ENCODE measurements around the gene PEF1. TPM values are rescaled to one million over a fixed set of nuclear protein-coding genes. Genes with fewer than 3 reads are reported as not detected.

The PEF1 gene
- total and polyA plus RNA-seq, 2 donors (not counting 3 experiments of a cell fraction or from before 2014, with no cell fraction given), result 73.3 to 161 TPM

DNA sequence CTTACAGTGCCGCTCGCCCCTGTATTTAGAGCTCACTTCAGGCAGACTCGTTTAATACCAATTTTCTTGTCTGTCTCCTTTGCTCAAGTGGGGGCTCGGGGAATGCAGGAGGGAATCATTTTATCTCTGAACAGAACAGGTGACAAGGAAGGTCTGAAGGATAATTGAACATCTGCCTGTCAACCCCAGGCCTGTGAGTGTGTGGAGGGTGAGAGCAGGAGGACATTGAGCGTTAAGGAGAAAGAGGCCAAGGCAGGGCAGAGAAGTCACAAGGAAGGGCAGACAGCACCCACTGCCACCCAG is 9.7 kb upstream of the PEF1 start:
- no peaks in the 10 kb centered on the region for H3K36me3 ChIP-seq (ENCODE audit: control insufficient read depth in 2 of 2, extremely low read depth in 1 of 2, insufficient read depth in 2 of 2, low read length in 2 of 2)
- dilution Hi-C loops (cut with MboI; ENCODE audit: extremely low pct_ligation_motif_present, low sequenced_read_pairs), result no loop called here
- POLR2A ChIA-PET, result no interaction called here
- DNase-seq (ENCODE audit: low read depth, low spot score) (no peak), FAIRE-seq (no peak)
- no peak overlapping the region for H2AFZ ChIP-seq (ENCODE audit: low read depth, low read length)
- H3K27me3 ChIP-seq (ENCODE audit: control insufficient read depth in 2 of 2, insufficient read depth in 2 of 2, low read length in 2 of 2), result no peaks in the 10 kb centered on the region
- H3K4me2 ChIP-seq (ENCODE audit: insufficient read depth, low read length), result no peak overlapping the region
- no peak overlapping the region for H3K27ac ChIP-seq (ENCODE audit: insufficient read depth, low read depth, low read length)
- intact Hi-C loops (cut with micrococcal nuclease), result no loop called here
- H3K4me3 ChIP-seq (replicated peaks in 1 of 3; ENCODE audit: insufficient read depth in 1 of 3, low read depth in 1 of 3, low read length in 3 of 3), result no peak overlapping the region
- TF ChIP-seq FOS (IDR thresholded peaks at IDR 0.05; ENCODE audit: borderline replicate concordance, insufficient read depth, low read length) (no peak), POLR2AphosphoS5 (IDR thresholded peaks at IDR 0.05; ENCODE audit: insufficient read depth, low read depth, low read length) (no peak), JUN (IDR thresholded peaks at IDR 0.05; ENCODE audit: borderline replicate concordance, insufficient read depth, insufficient read length, low read depth) (no peak), EZH2 (IDR thresholded peaks at IDR 0.05; ENCODE audit: borderline replicate concordance, low read depth, low read length, severe bottlenecking) (no peak), POLR2A (IDR thresholded peaks at IDR 0.05; ENCODE audit: low read depth, low read length) (no peak), MYC (IDR thresholded peaks at IDR 0.05; ENCODE audit: low read depth, low read length) (no peak), GATA2 (IDR thresholded peaks at IDR 0.05; ENCODE audit: insufficient read depth, insufficient read length, low read depth, low read length) (no peak)
- TF ChIP-seq, protein P1, sequence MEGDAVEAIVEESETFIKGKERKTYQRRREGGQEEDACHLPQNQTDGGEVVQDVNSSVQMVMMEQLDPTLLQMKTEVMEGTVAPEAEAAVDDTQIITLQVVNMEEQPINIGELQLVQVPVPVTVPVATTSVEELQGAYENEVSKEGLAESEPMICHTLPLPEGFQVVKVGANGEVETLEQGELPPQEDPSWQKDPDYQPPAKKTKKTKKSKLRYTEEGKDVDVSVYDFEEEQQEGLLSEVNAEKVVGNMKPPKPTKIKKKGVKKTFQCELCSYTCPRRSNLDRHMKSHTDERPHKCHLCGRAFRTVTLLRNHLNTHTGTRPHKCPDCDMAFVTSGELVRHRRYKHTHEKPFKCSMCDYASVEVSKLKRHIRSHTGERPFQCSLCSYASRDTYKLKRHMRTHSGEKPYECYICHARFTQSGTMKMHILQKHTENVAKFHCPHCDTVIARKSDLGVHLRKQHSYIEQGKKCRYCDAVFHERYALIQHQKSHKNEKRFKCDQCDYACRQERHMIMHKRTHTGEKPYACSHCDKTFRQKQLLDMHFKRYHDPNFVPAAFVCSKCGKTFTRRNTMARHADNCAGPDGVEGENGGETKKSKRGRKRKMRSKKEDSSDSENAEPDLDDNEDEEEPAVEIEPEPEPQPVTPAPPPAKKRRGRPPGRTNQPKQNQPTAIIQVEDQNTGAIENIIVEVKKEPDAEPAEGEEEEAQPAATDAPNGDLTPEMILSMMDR (IDR thresholded peaks at IDR 0.05; ENCODE audit: extremely low read depth in 1 of 2, insufficient read depth in 1 of 2, low read depth in 1 of 2, low read length in 2 of 2), result no peak
- TF ChIP-seq, protein P2, sequence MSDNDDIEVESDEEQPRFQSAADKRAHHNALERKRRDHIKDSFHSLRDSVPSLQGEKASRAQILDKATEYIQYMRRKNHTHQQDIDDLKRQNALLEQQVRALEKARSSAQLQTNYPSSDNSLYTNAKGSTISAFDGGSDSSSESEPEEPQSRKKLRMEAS (IDR thresholded peaks at IDR 0.05; ENCODE audit: insufficient read depth, insufficient read length), result no peak
- H3K4me1 ChIP-seq (ENCODE audit: control insufficient read depth, extremely low read depth, insufficient read depth, low read length), result no peaks in the 10 kb centered on the region
- H3K9me1 ChIP-seq (replicated peaks; ENCODE audit: control insufficient read depth, extremely low read depth, insufficient read depth, low read length), result no peaks in the 10 kb centered on the region
- H3K79me2 ChIP-seq (ENCODE audit: control insufficient read depth, insufficient read depth, low read length), result no peaks in the 10 kb centered on the region
- H3K9me3 ChIP-seq (replicated peaks; ENCODE audit: control insufficient read depth, insufficient read depth, low read length), result no peaks in the 10 kb centered on the region
- H4K20me1 ChIP-seq (replicated peaks; ENCODE audit: control insufficient read depth, extremely low read depth, insufficient read depth, low read length), result no peaks in the 10 kb centered on the region
- no peak overlapping the region for H3K9ac ChIP-seq (replicated peaks; ENCODE audit: extremely low read depth, insufficient read depth, low read length)
- CTCF ChIA-PET, result no interaction called here
- BruUV-seq (replicated peaks), result no TSS peak
